ENCODE data around the gene NEU4. TPM values are rescaled to one million over a fixed set of nuclear protein-coding genes. Genes with fewer than 3 reads are reported as not detected.

The NEU4 gene
- polyA plus RNA-seq, 1 donor from 2014 or later = not detected

GRCh38 chr2:241771286-241772062, 37.5 kb upstream of the NEU4 start:
- no peak overlapping the region for H3K4me3 ChIP-seq (ENCODE audit: low read length)
- no peaks in the 10 kb centered on the region for H3K36me3 ChIP-seq (ENCODE audit: insufficient read depth, low read length)
- H3K79me2 ChIP-seq (replicated peaks; ENCODE audit: insufficient read depth, low read length) = no peaks in the 10 kb centered on the region
- no peak overlapping the region for H3K27ac ChIP-seq (ENCODE audit: low read length)
- no peak overlapping the region for H3K9ac ChIP-seq (ENCODE audit: low read length)
- H3K9me2 ChIP-seq (ENCODE audit: insufficient read depth, low read length) = no peaks in the 10 kb centered on the region
- no peaks in the 10 kb centered on the region for H3K27me3 ChIP-seq (ENCODE audit: insufficient read depth, low read depth, low read length)
- no peak overlapping the region for H2AFZ ChIP-seq (ENCODE audit: low read depth, low read length)
- H4K20me1 ChIP-seq (ENCODE audit: insufficient read depth) = no peaks in the 10 kb centered on the region
- H3K9me3 ChIP-seq (ENCODE audit: low read length) = no peaks in the 10 kb centered on the region
- no peak overlapping the region for H3K4me2 ChIP-seq (ENCODE audit: low read length)
- TF ChIP-seq REST (IDR thresholded peaks at IDR 0.05; ENCODE audit: borderline replicate concordance) (no peak), SMC3 (conservative IDR thresholded peaks at IDR 0.05; ENCODE audit: poor library complexity) (no peak), POLR2AphosphoS5 (IDR thresholded peaks at IDR 0.05) (no peak), EZH2 (IDR thresholded peaks at IDR 0.05; ENCODE audit: borderline replicate concordance, insufficient read depth, low read length, poor library complexity, severe bottlenecking) (no peak), EP300 (conservative IDR thresholded peaks at IDR 0.05; ENCODE audit: poor library complexity, severe bottlenecking) (no peak), TAF1 (IDR thresholded peaks at IDR 0.05; ENCODE audit: low read depth) (no peak), MXI1 (conservative IDR thresholded peaks at IDR 0.05; ENCODE audit: poor library complexity, severe bottlenecking) (no peak), RAD21 (conservative IDR thresholded peaks at IDR 0.05) (no peak)
- TF ChIP-seq, protein P1, sequence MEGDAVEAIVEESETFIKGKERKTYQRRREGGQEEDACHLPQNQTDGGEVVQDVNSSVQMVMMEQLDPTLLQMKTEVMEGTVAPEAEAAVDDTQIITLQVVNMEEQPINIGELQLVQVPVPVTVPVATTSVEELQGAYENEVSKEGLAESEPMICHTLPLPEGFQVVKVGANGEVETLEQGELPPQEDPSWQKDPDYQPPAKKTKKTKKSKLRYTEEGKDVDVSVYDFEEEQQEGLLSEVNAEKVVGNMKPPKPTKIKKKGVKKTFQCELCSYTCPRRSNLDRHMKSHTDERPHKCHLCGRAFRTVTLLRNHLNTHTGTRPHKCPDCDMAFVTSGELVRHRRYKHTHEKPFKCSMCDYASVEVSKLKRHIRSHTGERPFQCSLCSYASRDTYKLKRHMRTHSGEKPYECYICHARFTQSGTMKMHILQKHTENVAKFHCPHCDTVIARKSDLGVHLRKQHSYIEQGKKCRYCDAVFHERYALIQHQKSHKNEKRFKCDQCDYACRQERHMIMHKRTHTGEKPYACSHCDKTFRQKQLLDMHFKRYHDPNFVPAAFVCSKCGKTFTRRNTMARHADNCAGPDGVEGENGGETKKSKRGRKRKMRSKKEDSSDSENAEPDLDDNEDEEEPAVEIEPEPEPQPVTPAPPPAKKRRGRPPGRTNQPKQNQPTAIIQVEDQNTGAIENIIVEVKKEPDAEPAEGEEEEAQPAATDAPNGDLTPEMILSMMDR (IDR thresholded peaks at IDR 0.05; ENCODE audit: poor library complexity, severe bottlenecking) = no peak
- no peaks in the 10 kb centered on the region for H3F3A ChIP-seq (ENCODE audit: insufficient read depth, low read length, poor library complexity, severe bottlenecking)

- H3F3A ChIP-seq (ENCODE audit: insufficient read depth, low read length, poor library complexity, severe bottlenecking) = no peaks in the 10 kb centered on the region
- H2AFZ ChIP-seq (ENCODE audit: low read depth, low read length) = no peak overlapping the region
- no peaks in the 10 kb centered on the region for H3K36me3 ChIP-seq (ENCODE audit: insufficient read depth, low read length)
- H3K4me2 ChIP-seq (ENCODE audit: low read length) = no peak overlapping the region
- H3K27me3 ChIP-seq (ENCODE audit: insufficient read depth, low read depth, low read length) = no peaks in the 10 kb centered on the region
- H3K4me3 ChIP-seq (ENCODE audit: low read length) = no peak overlapping the region
- no peak overlapping the region for H3K9ac ChIP-seq (ENCODE audit: low read length)
- H3K9me3 ChIP-seq (ENCODE audit: low read length) = no peaks in the 10 kb centered on the region
- H3K79me2 ChIP-seq (replicated peaks; ENCODE audit: insufficient read depth, low read length) = no peaks in the 10 kb centered on the region
- no peak overlapping the region for H3K27ac ChIP-seq (ENCODE audit: low read length)
- H4K20me1 ChIP-seq (ENCODE audit: insufficient read depth) = no peaks in the 10 kb centered on the region
- H3K9me2 ChIP-seq (ENCODE audit: insufficient read depth, low read length) = no peaks in the 10 kb centered on the region
- TF ChIP-seq EP300 (conservative IDR thresholded peaks at IDR 0.05; ENCODE audit: poor library complexity, severe bottlenecking) = no peak
- TF ChIP-seq SMC3 (conservative IDR thresholded peaks at IDR 0.05; ENCODE audit: poor library complexity) = no peak
- TF ChIP-seq, protein P1 (IDR thresholded peaks at IDR 0.05; ENCODE audit: poor library complexity, severe bottlenecking) = no peak
- no peak for TF ChIP-seq TAF1 (IDR thresholded peaks at IDR 0.05; ENCODE audit: low read depth)
- TF ChIP-seq RAD21 (conservative IDR thresholded peaks at IDR 0.05) = no peak
- TF ChIP-seq POLR2AphosphoS5 (IDR thresholded peaks at IDR 0.05) = no peak
- no peak for TF ChIP-seq REST (IDR thresholded peaks at IDR 0.05; ENCODE audit: borderline replicate concordance)
- TF ChIP-seq MXI1 (conservative IDR thresholded peaks at IDR 0.05; ENCODE audit: poor library complexity, severe bottlenecking) = no peak
- TF ChIP-seq EZH2 (IDR thresholded peaks at IDR 0.05; ENCODE audit: borderline replicate concordance, insufficient read depth, low read length, poor library complexity, severe bottlenecking) = no peak
Observed at GRCh38 chr2:241772063-241772499, 36.9 kb upstream of the NEU4 start.

Data from neural cell (in vitro differentiated cells).